Ovary (tissue), 3 donors: ENCODE results near the gene SHISA9.

Source experiments
- EP300 ChIP-seq: sonication (generic); formaldehyde crosslinking; IDR thresholded peaks from one replicate; pipeline ENCODE4 v1.6.1; 2017; ENCODE audit warnings: antibody characterized with exemption
- TF ChIP-seq, protein P1 (sequence below), 3 donors: fragments of 450-650 bp in 2 of 3; fragments of 200-600 bp in 1 of 3; IDR thresholded peaks; one replicate each; pipeline versions ENCODE4 v1.5.1 to v1.8.0; 2016 to 2022; ENCODE audit warnings: antibody characterized with exemption in 3 of 3, mild to moderate bottlenecking in 1 of 3
- donor health status: DM: no; HTN: no; CAD: no.

DNA sequence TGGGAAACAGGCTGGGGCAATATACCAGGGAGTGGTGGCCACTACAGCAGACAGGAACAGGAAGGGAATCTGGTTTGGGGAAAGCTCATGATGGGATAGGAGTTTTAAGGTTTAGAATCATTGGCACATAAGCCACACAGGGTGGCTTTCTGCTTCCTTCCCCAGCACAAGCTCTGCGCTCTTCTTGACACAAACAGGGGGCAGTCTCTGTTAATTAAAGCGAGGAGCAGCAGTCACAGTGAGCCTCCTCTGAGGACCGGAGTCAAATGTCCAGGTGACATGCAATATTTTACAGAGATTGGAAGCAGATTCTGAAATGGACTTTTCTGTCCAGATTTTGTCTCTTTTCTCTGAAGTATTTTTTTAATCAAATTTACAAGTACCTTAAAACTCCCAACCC is 2.8 kb upstream of the SHISA9 start:
- TF ChIP-seq, protein P1, sequence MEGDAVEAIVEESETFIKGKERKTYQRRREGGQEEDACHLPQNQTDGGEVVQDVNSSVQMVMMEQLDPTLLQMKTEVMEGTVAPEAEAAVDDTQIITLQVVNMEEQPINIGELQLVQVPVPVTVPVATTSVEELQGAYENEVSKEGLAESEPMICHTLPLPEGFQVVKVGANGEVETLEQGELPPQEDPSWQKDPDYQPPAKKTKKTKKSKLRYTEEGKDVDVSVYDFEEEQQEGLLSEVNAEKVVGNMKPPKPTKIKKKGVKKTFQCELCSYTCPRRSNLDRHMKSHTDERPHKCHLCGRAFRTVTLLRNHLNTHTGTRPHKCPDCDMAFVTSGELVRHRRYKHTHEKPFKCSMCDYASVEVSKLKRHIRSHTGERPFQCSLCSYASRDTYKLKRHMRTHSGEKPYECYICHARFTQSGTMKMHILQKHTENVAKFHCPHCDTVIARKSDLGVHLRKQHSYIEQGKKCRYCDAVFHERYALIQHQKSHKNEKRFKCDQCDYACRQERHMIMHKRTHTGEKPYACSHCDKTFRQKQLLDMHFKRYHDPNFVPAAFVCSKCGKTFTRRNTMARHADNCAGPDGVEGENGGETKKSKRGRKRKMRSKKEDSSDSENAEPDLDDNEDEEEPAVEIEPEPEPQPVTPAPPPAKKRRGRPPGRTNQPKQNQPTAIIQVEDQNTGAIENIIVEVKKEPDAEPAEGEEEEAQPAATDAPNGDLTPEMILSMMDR (IDR thresholded peaks at IDR 0.05) = no peak
- TF ChIP-seq EP300 = no peak
